ENCODE results near the gene GAPDHS.

GAPDHS gene

GRCh38 chr19:35540356-35540927, 7.2 kb downstream of the GAPDHS start:
- DNase-seq: no peak

GRCh38 chr19:35542209-35542608, 9.0 kb downstream of the GAPDHS start:
- DNase-seq: no peak

DNA sequence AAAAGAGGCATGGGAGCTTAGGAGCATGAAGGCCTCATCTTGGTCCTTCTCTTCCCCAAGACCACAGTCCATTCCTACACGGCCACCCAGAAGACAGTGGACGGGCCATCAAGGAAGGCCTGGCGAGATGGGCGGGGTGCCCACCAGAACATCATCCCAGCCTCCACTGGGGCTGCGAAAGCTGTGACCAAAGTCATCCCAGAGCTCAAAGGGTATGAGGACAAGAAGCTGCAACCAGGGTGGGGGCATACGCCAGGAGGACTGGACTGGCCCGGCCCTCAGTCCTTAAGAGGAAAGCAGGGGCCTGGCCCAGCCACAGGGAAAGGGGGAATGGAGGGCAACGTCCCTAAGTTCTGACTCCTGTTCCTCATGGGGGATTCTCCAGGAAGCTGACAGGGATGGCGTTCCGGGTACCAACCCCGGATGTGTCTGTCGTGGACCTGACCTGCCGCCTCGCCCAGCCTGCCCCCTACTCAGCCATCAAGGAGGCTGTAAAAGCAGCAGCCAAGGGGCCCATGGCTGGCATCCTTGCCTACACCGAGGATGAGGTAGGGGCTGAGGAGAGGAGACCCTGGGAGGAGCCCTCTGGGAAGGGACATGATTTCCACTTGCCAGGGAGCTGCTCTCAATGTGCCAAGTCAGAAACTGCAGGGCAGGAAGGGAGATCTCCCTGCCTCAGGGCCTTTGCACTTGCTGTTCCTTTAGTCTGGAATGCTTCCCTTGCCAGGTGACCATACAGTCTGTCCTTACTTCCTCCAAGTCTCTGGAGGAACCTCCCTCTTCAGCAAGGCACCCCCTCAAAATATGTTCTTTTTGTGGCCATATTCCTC, 10.2 kb downstream of the GAPDHS start:
- DNase-seq: no peak

- DNase-seq: no peak
These were observed 11.0 kb downstream of the GAPDHS start for GRCh38 chr19:35544110-35544802.

DNA sequence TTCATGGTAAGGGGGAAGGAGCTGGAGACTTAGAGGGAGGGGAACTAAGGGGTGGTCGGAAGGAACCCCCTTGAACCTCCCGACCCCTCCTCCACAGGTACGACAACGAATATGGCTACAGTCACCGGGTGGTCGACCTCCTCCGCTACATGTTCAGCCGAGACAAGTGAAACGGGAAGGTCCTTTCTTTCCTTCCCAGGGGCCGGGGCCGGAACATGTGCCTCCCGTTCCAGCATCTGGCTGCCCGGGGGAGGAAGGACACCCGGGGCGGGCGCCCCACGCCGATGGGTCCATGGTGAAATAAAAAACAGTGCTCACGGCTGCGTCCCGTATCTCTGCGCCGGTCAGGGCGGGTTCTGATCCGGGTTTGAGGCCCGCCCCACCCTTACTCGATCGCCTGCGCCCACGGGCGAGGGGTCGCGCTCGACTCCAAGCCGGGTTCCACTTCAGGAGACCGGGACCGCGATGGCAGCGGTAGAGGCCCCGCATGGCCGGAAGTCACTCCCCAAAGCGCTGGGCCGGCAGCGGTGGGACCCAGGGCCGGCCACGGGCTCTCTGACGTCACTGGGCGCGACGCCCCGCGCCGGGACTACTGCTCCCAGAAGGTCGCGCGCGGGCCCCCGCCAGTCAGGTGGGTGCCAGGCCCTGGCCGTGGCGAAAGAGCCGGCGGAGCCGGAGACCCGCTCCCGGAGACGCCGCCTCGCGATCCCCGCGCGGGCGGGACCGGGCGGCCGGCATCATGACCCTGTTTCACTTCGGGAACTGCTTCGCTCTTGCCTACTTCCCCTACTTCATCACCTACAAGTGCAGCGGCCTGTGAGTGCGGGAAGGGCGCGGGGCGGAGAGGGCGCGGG, 12.0 kb downstream of the GAPDHS start, which contains the start of gene TMEM147:
Gene TMEM147 (plus strand): TSS at position 626 of the 854 bp plus-strand sequence. CDS start 114 bp downstream, at position 740.
- peak; percentile 74 for DNase-seq

GRCh38 chr19:35545855-35546381, 12.7 kb downstream of the GAPDHS start:
- peak; percentile 45 for DNase-seq

- no peak for DNase-seq
These were observed 13.3 kb downstream of the GAPDHS start for GRCh38 chr19:35546532-35546931.

DNA sequence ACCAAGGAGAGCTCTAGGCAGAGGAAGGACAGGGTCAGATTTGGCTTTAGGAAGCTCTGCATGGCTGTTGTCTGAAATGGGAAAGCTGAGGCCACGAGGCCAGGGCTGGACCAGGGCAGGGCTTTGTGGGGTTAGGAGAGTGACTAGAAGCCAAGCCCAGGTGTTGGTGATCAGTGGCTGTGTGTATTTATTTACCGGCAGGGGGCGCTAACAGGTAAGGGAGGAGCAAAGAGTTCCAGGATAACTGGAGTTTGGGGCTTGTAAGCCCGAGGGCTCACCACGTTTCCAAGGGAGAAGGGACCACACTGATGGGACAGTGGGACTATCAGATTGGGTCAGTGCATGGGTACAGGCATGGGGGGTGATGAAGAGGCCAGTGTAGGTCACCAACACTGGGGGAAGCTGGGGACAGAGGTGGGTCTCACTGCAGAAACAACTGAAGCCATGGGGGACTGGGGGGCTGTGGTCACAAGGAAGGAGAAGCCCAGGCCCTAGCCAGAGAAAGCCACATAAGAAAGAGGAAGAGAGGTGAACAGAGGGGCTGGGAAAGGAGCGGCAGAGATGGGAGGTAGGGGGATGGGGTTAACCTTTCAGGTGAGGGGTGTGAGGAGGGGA, 16.0 kb downstream of the GAPDHS start:
- peak; percentile 61 for DNase-seq

GRCh38 chr19:35549879-35550523, 16.7 kb downstream of the GAPDHS start:
- no peak for DNase-seq

DNA sequence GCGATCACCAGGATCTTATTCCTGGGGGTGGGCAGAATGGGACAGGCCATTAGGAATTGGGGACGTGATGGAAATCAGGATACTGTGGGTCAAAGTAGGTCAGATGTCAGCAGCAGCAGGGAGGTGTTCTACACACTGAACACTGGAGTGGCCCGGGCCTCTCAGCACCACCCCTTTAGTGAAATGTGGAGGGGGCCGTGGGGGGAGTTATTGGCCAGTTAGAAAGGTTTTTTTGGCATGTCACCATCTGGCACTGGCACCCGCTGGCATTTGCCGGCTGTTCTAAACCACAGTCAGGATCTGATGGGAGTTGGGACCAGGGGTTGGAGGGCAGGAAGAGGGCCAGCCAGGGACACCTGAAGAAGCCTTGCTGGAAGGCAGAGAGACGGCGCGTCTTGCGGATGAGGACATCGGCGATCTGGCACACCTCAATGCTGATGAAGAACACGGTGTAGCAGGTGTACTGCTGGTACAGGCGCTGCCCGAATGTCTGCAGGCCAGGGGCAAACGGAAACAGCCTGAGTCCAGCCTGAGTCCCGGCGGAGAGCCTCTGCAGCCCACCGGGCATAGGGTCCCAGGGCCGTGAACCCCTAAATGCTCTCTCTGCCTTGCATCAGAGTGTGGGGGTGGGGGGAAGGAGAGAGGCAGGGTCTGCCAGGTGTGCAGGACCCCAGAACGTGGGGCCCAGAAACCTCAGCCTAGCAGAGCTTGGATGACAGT, 18.0 kb downstream of the GAPDHS start:
- no peak for DNase-seq

DNA sequence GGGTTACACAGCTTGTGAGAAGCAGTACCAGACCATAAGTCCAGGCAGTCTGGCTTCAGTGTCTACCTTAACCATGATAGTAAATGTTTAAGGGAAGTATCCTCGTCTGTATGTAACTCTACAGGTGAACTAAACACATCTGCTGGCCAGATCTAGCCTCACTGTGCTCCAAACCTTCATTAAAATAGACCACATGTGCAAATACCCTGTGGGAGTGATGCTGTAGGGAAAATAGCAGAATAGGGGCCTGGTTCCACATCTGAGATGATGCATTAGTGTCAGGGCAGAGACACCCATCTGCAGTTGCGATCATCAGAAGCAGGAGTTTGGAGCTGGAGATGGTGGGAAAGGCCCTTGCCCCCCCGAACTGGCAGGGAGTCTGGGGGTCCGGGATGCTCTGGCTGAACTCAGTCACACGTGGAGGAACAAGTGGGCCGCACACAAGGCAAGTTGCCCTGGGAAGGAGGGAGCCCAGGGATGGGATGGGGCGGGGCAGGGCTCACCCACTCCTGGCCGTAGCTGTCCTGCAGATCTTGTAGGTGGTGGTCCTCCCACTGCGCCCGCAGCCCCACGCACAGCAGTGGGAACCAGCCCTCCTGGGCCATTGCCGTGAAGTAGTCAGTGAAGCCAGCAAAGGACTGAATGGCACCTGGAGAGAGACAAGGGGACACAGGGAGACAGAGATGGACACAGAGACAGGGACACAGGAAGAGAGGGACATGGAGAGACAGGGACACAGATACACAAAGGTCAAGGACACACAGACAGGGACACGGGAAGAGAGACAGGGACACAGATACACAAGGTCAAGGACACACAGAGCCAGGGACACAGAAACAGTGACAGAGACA, 19.5 kb downstream of the GAPDHS start:
- DNase-seq: no peak

DNA sequence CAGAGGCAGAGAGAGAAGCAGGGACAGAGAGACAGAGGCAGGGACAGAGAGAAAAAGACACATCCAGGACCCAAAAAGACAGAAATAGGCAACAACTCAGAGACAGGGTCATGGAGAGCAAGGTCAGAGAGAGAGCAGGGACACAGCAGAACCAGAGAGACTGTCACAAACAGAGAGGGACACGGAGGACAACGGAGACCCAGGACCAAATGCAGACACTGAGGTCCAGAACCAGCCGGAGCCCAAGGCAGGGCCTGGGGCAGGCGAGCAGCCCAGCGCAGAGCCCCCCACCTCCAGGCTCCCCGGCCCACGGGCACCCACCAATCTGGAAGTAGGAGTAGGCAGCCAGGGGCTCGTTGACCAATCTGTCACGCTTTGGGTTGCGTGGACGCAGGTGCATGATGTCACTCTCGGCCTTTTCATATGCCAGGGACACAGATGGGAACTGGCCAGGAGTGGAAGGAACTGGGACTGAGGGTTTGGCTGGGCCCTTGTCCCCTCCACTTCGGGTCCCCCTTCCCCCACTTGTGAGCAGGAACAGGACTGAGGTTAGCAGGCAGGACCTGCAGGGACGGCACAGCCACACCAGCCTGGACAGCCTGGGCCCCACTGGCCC, 20.2 kb downstream of the GAPDHS start:
- no peak for DNase-seq

DNA sequence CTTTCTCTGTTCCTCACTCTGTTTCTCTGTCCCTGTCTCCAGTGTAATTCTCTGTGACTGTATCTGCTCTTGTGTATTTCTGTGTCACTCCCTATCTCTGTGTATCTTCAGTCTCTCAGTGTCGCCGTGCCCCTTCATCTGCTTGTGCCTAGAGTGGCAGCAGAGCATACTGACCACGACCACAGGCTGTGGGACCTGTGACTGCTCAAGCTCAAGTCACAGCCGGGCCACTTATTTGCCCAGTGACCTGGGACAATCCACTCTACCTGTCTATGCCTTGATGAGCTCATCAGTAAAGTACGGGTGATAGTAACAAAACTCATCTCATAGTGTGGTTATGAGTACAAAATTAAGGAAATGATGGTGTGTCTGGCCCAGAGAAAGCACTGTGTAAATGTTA, 20.8 kb downstream of the GAPDHS start:
- no peak for DNase-seq

DNA sequence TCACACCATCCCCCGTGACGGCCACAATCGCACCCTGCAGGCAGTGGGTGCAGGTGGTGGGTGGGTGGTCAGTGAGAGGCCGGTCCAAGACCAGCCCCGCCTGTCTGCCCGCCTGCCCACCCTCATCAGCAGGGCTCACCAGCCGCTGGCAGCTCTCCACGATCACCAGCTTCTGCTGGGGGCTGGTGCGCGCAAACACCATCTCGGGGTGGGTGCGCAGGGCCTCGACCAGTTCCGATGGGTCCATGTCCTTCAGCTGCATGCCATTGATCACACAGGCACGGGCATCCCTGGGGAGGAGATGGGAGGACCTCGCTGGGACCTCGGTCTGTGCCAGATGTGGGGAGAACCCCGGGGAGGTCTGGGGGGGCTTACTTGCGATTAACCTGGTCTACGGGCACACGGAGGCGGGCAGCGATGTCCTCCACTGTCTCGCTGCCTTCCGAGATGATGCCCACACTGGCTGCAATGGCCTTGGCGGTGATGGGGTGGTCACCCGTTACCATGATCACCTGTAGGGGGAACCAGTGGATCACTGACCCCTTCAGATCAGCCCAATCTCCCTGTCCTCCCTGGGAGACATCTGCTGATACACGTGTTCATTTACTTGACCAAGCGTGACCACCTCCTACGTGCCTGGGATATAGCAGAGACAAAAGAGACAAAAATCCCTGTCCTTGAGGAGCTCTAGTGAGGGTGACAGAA, 22.2 kb downstream of the GAPDHS start:
- DNase-seq: no peak

GRCh38 chr19:35556025-35556590, 22.9 kb downstream of the GAPDHS start:
- no peak for DNase-seq

GRCh38 chr19:35556846-35557538, 23.7 kb downstream of the GAPDHS start:
- DNase-seq: no peak

DNA sequence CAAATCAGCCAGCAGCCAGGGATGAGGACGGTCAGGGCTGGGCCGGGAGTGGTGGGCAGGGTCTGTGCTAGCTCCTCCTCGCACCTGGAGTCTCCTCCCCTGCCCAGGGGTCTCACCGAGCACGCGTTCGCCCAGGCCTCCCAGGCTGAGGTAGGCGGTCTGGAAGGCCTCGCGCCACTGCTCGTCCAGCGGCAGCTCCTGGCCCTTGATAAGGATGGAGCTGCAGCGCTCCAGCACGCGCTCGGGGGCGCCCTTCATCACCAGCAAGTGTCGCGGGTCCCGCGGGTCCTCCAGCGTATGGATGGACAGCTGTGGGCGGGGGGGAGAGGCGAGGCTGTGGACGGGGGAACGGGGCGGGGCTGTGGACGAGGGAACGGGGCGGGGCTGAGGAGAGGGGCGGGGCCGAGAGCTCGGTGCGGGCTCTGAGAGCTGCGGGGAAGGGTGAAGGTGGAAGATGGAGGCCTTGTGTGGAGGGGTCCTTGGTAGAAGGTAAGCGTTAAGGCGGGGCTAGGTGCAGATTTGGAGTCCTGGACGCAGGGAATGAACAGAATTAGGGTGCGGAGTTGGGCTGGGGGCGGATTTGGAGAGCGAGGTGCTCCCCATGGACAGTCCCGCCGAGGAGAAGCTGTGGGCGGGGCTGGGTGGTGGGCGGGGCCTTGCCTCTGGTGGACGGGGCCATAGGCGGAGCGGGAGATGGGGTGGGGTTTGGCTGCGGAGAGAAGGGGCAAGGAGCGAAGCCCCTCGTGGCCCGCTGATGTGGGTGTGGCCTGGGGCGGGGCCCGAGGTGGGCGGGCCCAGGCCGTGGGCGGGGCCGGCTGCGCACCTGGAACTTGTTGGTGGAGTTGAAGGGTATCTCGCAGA, 24.5 kb downstream of the GAPDHS start:
- DNase-seq: peak; percentile 18

All from CD4-positive, alpha-beta T cell treated with Interleukin-4 for 4 hours (primary cell).